Stomach (tissue), 9 donors: ENCODE results near the gene CHD5. TPM values are rescaled to one million over a fixed set of nuclear protein-coding genes. Genes with fewer than 3 reads are reported as not detected.

Experiments
- DNase-seq, 2 donors: peaks; one replicate each; pipeline versions ENCODE4 v3.0.0 to v3.0.0-alpha.2; 2013 to 2019
- H3K27ac ChIP-seq, 5 donors: fragments of 200-600 bp in 4 of 5; sonication (generic) in 4 of 5; one replicate each; pipeline ENCODE4 v1.5.1; 2013 to 2019; ENCODE audit warnings: mild to moderate bottlenecking in 1 of 5, moderate library complexity in 1 of 5
- H3K27me3 ChIP-seq, 3 donors: fragments of 200-600 bp; sonication (generic); one replicate each; pipeline ENCODE4 v1.5.1; 2017 to 2019; ENCODE audit warnings: mixed run types in 1 of 3
- H3K36me3 ChIP-seq, 4 donors: fragments of 200-600 bp; sonication (generic); 1 replicate in 3 of 4; 2 replicates in 1 of 4; pipeline ENCODE4 v1.5.1; 2016 to 2019
- H3K4me1 ChIP-seq, 4 donors: fragments of 200-600 bp; sonication (generic); one replicate each; pipeline ENCODE4 v1.5.1; 2016 to 2019
- H3K4me3 ChIP-seq, 4 donors: fragments of 200-600 bp; sonication (generic) in 3 of 4; one replicate each; pipeline ENCODE4 v1.5.1; 2016 to 2019; ENCODE audit warnings: mild to moderate bottlenecking in 1 of 4
- H3K9me3 ChIP-seq, 4 donors: fragments of 200-600 bp; sonication (generic); one replicate each; pipeline ENCODE4 v1.5.1; 2016 to 2019
- EP300 ChIP-seq: sonication (generic); formaldehyde crosslinking; IDR thresholded peaks from one replicate; pipeline ENCODE4 v1.6.1; 2017; ENCODE audit warnings: antibody characterized with exemption
- POLR2A ChIP-seq, 4 donors: fragments of 450-650 bp; IDR thresholded peaks; one replicate each; pipeline ENCODE4 v1.6.1; 2016; ENCODE audit warnings: antibody characterized with exemption in 4 of 4, control low read depth in 2 of 4, mild to moderate bottlenecking in 1 of 4, moderate library complexity in 1 of 4
- POLR2AphosphoS5 ChIP-seq, 3 donors: sonication (generic); formaldehyde crosslinking; IDR thresholded peaks; one replicate each; pipeline ENCODE4 v1.6.1; 2016; ENCODE audit warnings: antibody characterized with exemption in 3 of 3
- WGBS, 5 donors: extraction: QIAGEN DNeasy Blood & Tissue Kit in 3 of 5; methylation state at CpG; one replicate each; pipeline versions ENCODE4 v1.1.5 to v1.1.7; 2013 to 2018; 5-methylcytosine and 5-hydroxymethylcytosine counted together
- intact Hi-C: fragments of 100-400 bp; cut with DNase I; formaldehyde crosslinking; loops from one replicate; pipeline ENCODE4 v1.15.1; 2023; ENCODE audit warnings: low total_unique reads
- polyA plus RNA-seq, 3 donors: library from polyadenylated mRNA; stranded (reverse); fragments of 200-250 nt; gene quantifications; one replicate each; pipeline ENCODE4 v1.2.3, GENCODE V29; 2013
- total RNA-seq, 5 donors: library from RNA; depleted of rRNA; stranded (reverse); fragments of >200 nt; gene quantifications; one replicate each; pipeline versions ENCODE4 v1.1.0 to v1.2.3, GENCODE V29; 2014 to 2016
- TF ChIP-seq, protein P1 (sequence below), 7 experiments: fragments of 450-650 bp in 4 of 7; fragments of 200-600 bp in 3 of 7; sonication (generic) in 3 of 7; IDR thresholded peaks; one replicate each; pipeline ENCODE4 v1.5.1; 2016 to 2019; ENCODE audit warnings: antibody characterized with exemption in 7 of 7, control low read depth in 2 of 7, mild to moderate bottlenecking in 1 of 7
- donor health status: healthy with polysubstance abuse.
- donor health status: Bipolar disorder and iron deficiency.
- donor health status: healthy.

CHD5 gene
- total and polyA plus RNA-seq, 8 donors, result 0.06 to 0.92 (median 0.29) TPM; not detected in 1

DNA sequence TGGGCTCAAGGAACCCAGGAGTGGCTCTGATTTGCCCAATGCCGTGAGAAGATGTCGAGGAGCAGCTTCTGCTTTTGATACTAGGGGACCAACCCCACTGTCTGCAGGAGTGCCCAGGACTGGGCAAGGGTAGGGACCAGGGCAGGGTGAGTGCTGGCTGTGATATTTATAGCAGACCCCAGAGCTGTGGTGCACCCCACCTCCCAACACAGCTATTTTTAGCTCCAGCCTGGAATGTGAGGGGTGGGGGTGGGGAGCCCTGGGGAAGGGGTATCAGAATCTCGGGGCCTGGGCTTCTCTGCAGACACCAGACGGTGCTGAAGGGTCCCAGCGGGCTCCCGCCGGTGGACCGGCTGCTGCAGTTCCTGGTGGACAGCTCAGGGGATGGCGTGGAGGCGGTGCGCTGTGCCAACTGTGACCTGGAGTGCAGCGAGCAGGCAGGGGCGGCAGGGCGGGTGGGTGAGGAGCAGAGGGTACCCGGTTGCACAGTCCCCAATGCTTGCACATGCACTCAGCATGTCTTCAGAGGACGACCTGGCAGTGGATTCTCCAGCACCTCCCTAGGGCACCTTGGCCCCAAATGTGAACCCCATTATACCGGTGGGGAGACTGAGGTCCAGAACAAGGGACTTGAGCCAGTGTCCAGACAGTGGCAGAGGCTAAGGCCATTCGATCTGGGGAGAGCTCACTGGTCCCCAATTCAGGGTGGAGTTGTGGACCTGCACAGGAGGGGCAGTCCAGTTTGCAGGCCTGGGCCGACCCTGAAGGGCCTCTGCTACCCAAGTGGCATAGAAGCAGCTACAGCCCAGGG, 27.2 kb upstream of the CHD5 start:
- 83 to 93% (median 86%) methylated on average over 15 to 19 of the region's 19 CpGs for WGBS, 5 donors

DNA sequence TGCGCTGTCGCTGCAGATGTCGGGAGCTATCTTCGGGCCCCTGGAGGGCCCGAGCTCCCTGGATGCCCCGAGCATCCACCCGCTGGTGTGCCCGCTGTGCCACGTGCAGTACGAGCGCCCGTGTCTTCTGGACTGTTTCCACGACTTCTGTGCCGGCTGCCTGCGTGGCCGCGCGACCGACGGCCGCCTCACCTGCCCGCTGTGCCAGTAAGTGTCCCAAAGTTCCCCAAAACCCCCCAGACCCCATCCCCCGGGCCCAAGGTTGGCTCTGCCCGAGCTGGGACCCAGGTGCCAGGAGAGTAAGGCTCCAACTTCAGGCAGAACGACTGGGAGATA, 26.4 kb upstream of the CHD5 start:
- peaks cover 0 to 41% (median 0%) of the 10 kb centered on the region in 3 donors for H3K27me3 ChIP-seq
- no peaks in the 10 kb centered on the region for H3K9me3 ChIP-seq
- H3K27ac ChIP-seq, result peak overlapping the region; percentile 78 to 81 (median 80)
- 4 to 20% (median 13%) methylated on average over 9 to 25 of the region's 25 CpGs for whole genome bisulfite sequencing, 5 donors
- intact Hi-C loops, result loop anchor here (10.0 kb wide), 1 partner anchor 212 kb away; the partner anchor contains the start of gene NPHP4
- H3K4me1 ChIP-seq, result peaks cover 37 to 54% (median 48%) of the 10 kb centered on the region in 4 donors
- TF ChIP-seq POLR2A (IDR thresholded peaks at IDR 0.05), result no peak
- TF ChIP-seq EP300, result no peak
- TF ChIP-seq, protein P1, sequence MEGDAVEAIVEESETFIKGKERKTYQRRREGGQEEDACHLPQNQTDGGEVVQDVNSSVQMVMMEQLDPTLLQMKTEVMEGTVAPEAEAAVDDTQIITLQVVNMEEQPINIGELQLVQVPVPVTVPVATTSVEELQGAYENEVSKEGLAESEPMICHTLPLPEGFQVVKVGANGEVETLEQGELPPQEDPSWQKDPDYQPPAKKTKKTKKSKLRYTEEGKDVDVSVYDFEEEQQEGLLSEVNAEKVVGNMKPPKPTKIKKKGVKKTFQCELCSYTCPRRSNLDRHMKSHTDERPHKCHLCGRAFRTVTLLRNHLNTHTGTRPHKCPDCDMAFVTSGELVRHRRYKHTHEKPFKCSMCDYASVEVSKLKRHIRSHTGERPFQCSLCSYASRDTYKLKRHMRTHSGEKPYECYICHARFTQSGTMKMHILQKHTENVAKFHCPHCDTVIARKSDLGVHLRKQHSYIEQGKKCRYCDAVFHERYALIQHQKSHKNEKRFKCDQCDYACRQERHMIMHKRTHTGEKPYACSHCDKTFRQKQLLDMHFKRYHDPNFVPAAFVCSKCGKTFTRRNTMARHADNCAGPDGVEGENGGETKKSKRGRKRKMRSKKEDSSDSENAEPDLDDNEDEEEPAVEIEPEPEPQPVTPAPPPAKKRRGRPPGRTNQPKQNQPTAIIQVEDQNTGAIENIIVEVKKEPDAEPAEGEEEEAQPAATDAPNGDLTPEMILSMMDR (IDR thresholded peaks at IDR 0.05), result no peak
- no peak for TF ChIP-seq POLR2AphosphoS5 (IDR thresholded peaks at IDR 0.05)
- peak overlapping the region; percentile 58 to 78 (median 58) for H3K4me3 ChIP-seq
- DNase-seq, result no peak
- peaks cover 0 to 16% (median 9%) of the 10 kb centered on the region in 4 donors for H3K36me3 ChIP-seq

More for the DNA sequence above, 27.2 kb upstream of the CHD5 start:
- H3K9me3 ChIP-seq, result no peaks in the 10 kb centered on the region
- TF ChIP-seq, protein P1 (IDR thresholded peaks at IDR 0.05), result no peak
- no peak for TF ChIP-seq EP300
- TF ChIP-seq POLR2AphosphoS5 (IDR thresholded peaks at IDR 0.05), result no peak
- no peak for TF ChIP-seq POLR2A (IDR thresholded peaks at IDR 0.05)
- H3K27ac ChIP-seq, result no peak overlapping the region
- H3K36me3 ChIP-seq, result peaks cover 0 to 24% (median 16%) of the 10 kb centered on the region in 4 donors
- no peak for DNase-seq
- H3K27me3 ChIP-seq, result peaks cover 0 to 41% (median 0%) of the 10 kb centered on the region in 3 donors
- intact Hi-C loops, result loop anchor here (10.0 kb wide), 1 partner anchor 212 kb away; the partner anchor contains the start of gene NPHP4
- H3K4me3 ChIP-seq, result peak overlapping the region; percentile 58 to 78 (median 58)
- H3K4me1 ChIP-seq, result peaks cover 37 to 54% (median 48%) of the 10 kb centered on the region in 4 donors

DNA sequence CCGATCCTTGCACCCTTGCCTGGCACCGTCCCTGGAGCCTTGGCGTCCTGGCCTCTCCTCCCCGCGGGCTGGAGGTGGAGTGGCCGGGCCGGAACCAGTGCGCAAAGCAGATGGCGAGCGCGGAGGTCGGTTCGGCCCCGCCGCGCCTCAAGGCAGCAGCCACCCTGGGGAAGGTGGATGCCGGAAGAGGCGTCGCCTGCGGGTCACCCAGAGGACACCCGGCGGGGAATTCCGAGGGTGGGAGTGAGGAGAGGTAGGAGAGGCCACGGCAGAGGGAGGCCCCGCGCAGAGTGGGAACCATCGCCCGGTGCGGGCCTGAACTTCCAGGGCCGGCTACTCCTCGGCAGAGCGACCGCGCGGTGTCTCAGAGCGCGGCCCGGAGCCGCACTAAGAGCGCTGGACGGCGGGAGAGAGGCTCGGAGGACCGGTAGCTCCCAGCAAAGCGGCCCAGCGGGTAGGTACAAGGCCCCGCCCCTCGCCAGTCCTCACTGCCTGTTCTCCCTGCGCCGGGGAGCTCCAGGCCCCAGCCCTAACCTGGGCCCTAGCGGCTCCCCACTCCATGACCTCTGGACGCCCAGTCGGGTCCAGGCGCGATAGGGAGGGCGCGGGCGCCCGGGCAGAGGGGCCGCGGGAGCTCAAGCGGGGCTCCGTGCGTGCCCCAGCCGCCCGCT, 25.9 kb upstream of the CHD5 start, which contains the start of gene RNF207:
TSS of gene RNF207 (plus strand) at position 271 of the 671 bp plus-strand sequence. CDS start 417 bp downstream, outside the sequence.
- DNase-seq, result peak; percentile 75 to 92
- TF ChIP-seq EP300 (no peak), POLR2A (IDR thresholded peaks at IDR 0.05) (peak in 1 of 4 donors; percentile 32), POLR2AphosphoS5 (IDR thresholded peaks at IDR 0.05) (peak in 2 of 3 donors; percentile 63 to 66)
- TF ChIP-seq, protein P1 (IDR thresholded peaks at IDR 0.05), result no peak
- peaks cover 0 to 11% (median 4%) of the 10 kb centered on the region in 4 donors for H3K36me3 ChIP-seq
- peak within 1 kb of the TSS; percentile 78 to 81 (median 80) for H3K27ac ChIP-seq
- H3K4me1 ChIP-seq, result peaks cover 37 to 54% (median 48%) of the 10 kb centered on the region in 4 donors
- peaks cover 0 to 41% (median 0%) of the 10 kb centered on the region in 3 donors for H3K27me3 ChIP-seq
- 0 to 2% (median 1%) methylated on average over 11 to 66 of the region's 66 CpGs for WGBS, 5 donors
- H3K9me3 ChIP-seq, result no peaks in the 10 kb centered on the region
- peak within 1 kb of the TSS; percentile 58 to 78 (median 58) for H3K4me3 ChIP-seq
- intact Hi-C loops, result loop anchor here (10.0 kb wide), 1 partner anchor 211 kb away; the partner anchor contains the start of gene NPHP4

DNA sequence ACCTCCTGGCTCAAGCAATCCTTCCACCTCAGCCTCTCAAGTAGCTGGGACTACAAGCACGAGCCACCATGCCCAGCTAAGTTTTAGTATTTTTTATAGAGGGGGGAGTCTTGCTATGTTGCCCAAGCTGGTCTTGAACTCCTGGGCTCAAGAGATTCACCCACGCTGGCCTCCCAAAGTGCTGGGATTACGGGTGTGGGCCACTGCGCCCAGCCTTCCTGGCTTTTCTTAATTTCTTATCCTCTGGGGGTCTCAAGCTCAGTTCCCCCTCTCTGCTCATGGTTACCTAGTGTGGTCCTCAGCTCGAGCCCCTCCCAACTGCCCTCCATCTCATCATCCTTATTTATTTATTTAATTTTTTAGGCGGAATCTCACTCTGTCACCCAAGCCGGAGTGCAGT, 22.1 kb upstream of the CHD5 start:
- intact Hi-C loops, result loop anchor here (10.0 kb wide), 1 partner anchor 207 kb away; the partner anchor contains the start of gene NPHP4
- no peak for DNase-seq
- Histone ChIP-seq H3K9me3 (no peaks in the 10 kb centered on the region), H3K36me3 (peaks cover 0 to 1% (median 0%) of the 10 kb centered on the region in 4 donors), H3K27ac (no peak overlapping the region), H3K27me3 (peaks cover 0 to 24% (median 0%) of the 10 kb centered on the region in 3 donors), H3K4me1 (peaks cover 43 to 52% (median 50%) of the 10 kb centered on the region in 4 donors), H3K4me3 (no peak overlapping the region)
- TF ChIP-seq POLR2AphosphoS5 (IDR thresholded peaks at IDR 0.05), result no peak
- no peak for TF ChIP-seq EP300
- no peak for TF ChIP-seq POLR2A (IDR thresholded peaks at IDR 0.05)
- TF ChIP-seq, protein P1 (IDR thresholded peaks at IDR 0.05), result no peak
- 86 to 94% (median 92%) methylated on average over 7 of the region's 7 CpGs for WGBS, 5 donors
